Breast epithelium (tissue), 4 donors: ENCODE data around the gene PPP1R1B. TPM values are rescaled to one million over a fixed set of nuclear protein-coding genes. Genes with fewer than 3 reads are reported as not detected.

Source experiments
- DNase-seq, 2 donors: peaks; one replicate each; pipeline ENCODE4 v3.0.0-alpha.2; 2019; ENCODE audit warnings: low spot score in 2 of 2
- H3K27ac ChIP-seq, 2 donors: fragments of 200-600 bp; sonication (generic) in 1 of 2; one replicate each; pipeline ENCODE4 v1.5.1; 2016 to 2019; ENCODE audit warnings: mild to moderate bottlenecking in 1 of 2
- H3K27me3 ChIP-seq, 2 donors: fragments of 200-600 bp; sonication (generic) in 1 of 2; one replicate each; pipeline versions ENCODE4 v1.5.1 to v1.6.0; 2017 to 2019; ENCODE audit warnings: control low read depth in 1 of 2, mild to moderate bottlenecking in 1 of 2
- H3K36me3 ChIP-seq: fragments of 200-600 bp; one replicate; pipeline ENCODE4 v1.5.1; 2019
- H3K4me1 ChIP-seq, 2 donors: fragments of 200-600 bp; sonication (generic); one replicate each; pipeline ENCODE4 v1.5.1; 2016 to 2019; ENCODE audit warnings: control low read depth in 1 of 2
- H3K4me3 ChIP-seq, 3 donors: fragments of 200-600 bp; sonication (generic); 1 replicate in 2 of 3; 2 replicates in 1 of 3; pipeline ENCODE4 v1.5.1; 2016 to 2019; ENCODE audit warnings: mild to moderate bottlenecking in 3 of 3, moderate library complexity in 2 of 3
- H3K9me3 ChIP-seq, 2 donors: fragments of 200-600 bp; sonication (generic) in 1 of 2; one replicate each; pipeline ENCODE4 v1.5.1; 2016 to 2019; ENCODE audit warnings: control low read depth in 1 of 2
- POLR2A ChIP-seq: fragments of 450-650 bp; IDR thresholded peaks from one replicate; pipeline ENCODE4 v1.6.1; 2016; ENCODE audit warnings: antibody characterized with exemption, mild to moderate bottlenecking, moderate library complexity
- POLR2AphosphoS5 ChIP-seq, 3 donors: sonication (generic); formaldehyde crosslinking; IDR thresholded peaks; one replicate each; pipeline ENCODE4 v1.6.1; 2017; ENCODE audit warnings: antibody characterized with exemption in 3 of 3
- intact Hi-C: fragments of 100-400 bp; cut with DNase I; formaldehyde crosslinking; loops from one replicate; pipeline ENCODE4 v1.15.1; 2023; ENCODE audit warnings: low total_unique reads
- total RNA-seq, 3 donors: library from RNA; depleted of rRNA; stranded (reverse); fragments of >200 nt; gene quantifications; one replicate each; pipeline ENCODE4 v1.1.0, GENCODE V29; 2016
- TF ChIP-seq, protein P1 (sequence below), 3 donors: fragments of 450-650 bp; IDR thresholded peaks; one replicate each; pipeline ENCODE4 v1.5.1; 2016 to 2017; ENCODE audit warnings: antibody characterized with exemption in 3 of 3, mild to moderate bottlenecking in 3 of 3, moderate library complexity in 3 of 3

The PPP1R1B gene
- total RNA-seq, 3 donors from 2014 or later: 22.6 to 71.3 (median 67.5) TPM

DNA sequence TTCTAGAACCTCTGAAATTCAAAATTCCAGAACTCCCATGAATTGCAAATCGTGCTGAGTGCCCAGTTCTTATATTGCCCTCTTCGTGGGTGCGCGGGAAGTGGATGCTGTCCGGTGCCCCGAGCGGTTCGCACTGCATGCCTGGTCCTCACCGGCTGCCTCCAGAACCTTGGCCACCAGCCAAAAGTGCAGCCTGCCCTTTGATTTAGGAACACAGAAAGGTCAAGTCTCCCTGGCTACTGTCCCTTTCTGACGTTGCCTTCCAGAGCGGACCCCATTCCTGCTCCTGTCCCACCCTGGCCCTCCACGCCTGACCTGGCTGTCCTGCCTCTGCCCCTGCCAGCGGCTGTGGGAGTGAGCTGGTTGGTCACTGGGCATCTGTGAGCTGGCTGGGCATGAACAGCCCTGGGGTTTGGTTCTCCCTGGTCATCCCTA lies 28.7 kb upstream of the PPP1R1B start:
- TF ChIP-seq POLR2A (no peak), POLR2AphosphoS5 (IDR thresholded peaks at IDR 0.05) (no peak)
- TF ChIP-seq, protein P1, sequence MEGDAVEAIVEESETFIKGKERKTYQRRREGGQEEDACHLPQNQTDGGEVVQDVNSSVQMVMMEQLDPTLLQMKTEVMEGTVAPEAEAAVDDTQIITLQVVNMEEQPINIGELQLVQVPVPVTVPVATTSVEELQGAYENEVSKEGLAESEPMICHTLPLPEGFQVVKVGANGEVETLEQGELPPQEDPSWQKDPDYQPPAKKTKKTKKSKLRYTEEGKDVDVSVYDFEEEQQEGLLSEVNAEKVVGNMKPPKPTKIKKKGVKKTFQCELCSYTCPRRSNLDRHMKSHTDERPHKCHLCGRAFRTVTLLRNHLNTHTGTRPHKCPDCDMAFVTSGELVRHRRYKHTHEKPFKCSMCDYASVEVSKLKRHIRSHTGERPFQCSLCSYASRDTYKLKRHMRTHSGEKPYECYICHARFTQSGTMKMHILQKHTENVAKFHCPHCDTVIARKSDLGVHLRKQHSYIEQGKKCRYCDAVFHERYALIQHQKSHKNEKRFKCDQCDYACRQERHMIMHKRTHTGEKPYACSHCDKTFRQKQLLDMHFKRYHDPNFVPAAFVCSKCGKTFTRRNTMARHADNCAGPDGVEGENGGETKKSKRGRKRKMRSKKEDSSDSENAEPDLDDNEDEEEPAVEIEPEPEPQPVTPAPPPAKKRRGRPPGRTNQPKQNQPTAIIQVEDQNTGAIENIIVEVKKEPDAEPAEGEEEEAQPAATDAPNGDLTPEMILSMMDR (IDR thresholded peaks at IDR 0.05): no peak
- H3K27me3 ChIP-seq: peaks cover 15 to 89% of the 10 kb centered on the region in 2 donors
- no peak overlapping the region for H3K27ac ChIP-seq
- H3K4me1 ChIP-seq: no peaks in the 10 kb centered on the region
- H3K36me3 ChIP-seq: no peaks in the 10 kb centered on the region
- DNase-seq: no peak
- no peaks in the 10 kb centered on the region for H3K9me3 ChIP-seq
- intact Hi-C loops: no loop called here
- H3K4me3 ChIP-seq: no peak overlapping the region

DNA sequence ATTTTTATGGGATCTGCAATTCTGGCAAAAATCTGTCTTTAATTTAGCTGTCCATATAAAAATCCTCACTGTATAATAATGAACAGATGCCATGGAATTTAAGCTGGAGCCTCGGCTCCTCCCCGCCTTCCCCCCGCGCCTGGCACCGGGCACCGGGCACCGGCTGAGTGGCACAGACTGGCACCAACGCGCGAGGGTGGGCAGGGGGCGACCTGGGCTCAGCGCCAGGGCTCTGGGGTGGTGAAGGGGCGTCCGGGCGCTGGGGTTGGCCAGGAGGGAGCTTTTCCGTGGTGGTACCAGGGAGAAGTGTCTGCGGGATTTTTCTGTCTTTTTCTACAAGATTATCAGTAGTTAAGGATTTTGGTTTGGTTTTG lies 28.1 kb upstream of the PPP1R1B start:
- TF ChIP-seq, protein P1 (IDR thresholded peaks at IDR 0.05): no peak
- TF ChIP-seq POLR2A (no peak), POLR2AphosphoS5 (IDR thresholded peaks at IDR 0.05) (no peak)
- Histone ChIP-seq H3K36me3 (no peaks in the 10 kb centered on the region), H3K9me3 (no peaks in the 10 kb centered on the region), H3K4me3 (peak overlapping the region in 1 of 3 donors; percentile 38), H3K27me3 (peaks cover 15 to 89% of the 10 kb centered on the region in 2 donors), H3K27ac (no peak overlapping the region), H3K4me1 (no peaks in the 10 kb centered on the region)
- DNase-seq: no peak
- intact Hi-C loops: no loop called here

DNA sequence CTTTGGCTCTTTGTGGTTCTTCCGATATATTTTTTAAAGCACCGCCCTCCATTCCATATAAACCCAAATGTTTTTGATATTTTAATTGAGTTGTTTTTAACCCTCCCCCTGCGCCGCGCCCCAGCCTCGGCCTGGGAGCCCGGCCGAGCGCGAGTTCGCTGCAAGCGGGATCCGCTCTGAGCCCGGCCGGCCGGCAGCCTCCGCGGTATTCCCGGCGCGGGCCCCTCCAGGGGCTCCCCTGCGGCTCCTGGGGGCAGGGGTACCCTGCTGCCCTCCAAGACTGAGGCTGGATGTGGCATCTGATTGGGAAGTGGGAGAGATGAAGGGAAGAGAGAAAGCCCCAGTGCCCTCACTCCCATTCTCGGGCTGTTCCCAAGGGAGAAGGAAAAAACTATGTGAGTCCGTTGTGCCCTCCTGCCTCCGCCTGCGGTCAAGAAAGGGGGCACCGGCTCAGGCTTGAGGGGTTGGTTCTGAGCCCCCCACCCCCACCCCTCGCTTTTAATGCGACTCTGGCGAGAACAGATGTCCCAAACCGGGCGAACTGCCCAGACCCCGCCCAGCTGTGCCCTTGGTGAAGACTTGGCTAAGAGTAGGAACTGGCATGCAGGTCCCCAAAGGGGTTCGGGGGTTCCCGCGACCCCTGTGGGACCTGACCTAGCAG lies 27.6 kb upstream of the PPP1R1B start:
- no peak for DNase-seq
- no peaks in the 10 kb centered on the region for H3K36me3 ChIP-seq
- TF ChIP-seq, protein P1 (IDR thresholded peaks at IDR 0.05): no peak
- TF ChIP-seq POLR2AphosphoS5 (IDR thresholded peaks at IDR 0.05): no peak
- no peak for TF ChIP-seq POLR2A
- intact Hi-C loops: no loop called here
- no peak overlapping the region for H3K27ac ChIP-seq
- H3K4me1 ChIP-seq: no peaks in the 10 kb centered on the region
- no peaks in the 10 kb centered on the region for H3K9me3 ChIP-seq
- H3K27me3 ChIP-seq: peaks cover 18 to 94% of the 10 kb centered on the region in 2 donors
- peak overlapping the region in 1 of 3 donors; percentile 38 for H3K4me3 ChIP-seq

DNA sequence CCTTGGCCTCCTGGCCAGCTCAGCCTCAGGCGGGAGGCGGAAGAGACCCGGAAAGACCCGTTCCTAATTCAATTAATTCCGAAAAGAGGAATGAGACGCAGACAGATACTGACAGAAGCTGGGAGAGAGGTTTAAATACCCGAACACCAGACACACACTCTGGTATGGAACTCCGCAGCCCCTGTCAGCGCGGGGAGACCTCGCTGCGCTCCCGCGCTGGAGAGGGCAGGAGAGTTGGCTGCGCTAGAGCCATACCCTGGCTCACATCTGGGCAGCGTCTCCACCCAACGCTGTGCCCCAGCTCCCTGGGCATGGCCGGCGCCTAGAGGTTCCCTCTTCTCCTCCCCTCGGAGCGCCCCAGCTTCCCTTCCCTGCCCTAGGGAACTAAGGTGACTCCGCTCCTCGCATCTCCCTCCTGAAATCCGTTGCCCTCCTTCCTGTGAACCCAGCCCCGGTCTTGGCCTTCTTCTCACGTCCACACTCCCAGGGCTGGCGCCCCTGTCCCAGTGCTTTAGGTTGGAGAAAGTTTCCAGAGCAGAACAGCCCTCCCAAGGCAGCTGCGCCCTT lies 27.0 kb upstream of the PPP1R1B start:
- no peak for TF ChIP-seq POLR2A
- TF ChIP-seq, protein P1 (IDR thresholded peaks at IDR 0.05): no peak
- TF ChIP-seq POLR2AphosphoS5 (IDR thresholded peaks at IDR 0.05): no peak
- H3K36me3 ChIP-seq: no peaks in the 10 kb centered on the region
- H3K27ac ChIP-seq: no peak overlapping the region
- intact Hi-C loops: no loop called here
- H3K9me3 ChIP-seq: no peaks in the 10 kb centered on the region
- H3K4me1 ChIP-seq: no peaks in the 10 kb centered on the region
- peaks cover 18 to 97% of the 10 kb centered on the region in 2 donors for H3K27me3 ChIP-seq
- H3K4me3 ChIP-seq: no peak overlapping the region
- no peak for DNase-seq

DNA sequence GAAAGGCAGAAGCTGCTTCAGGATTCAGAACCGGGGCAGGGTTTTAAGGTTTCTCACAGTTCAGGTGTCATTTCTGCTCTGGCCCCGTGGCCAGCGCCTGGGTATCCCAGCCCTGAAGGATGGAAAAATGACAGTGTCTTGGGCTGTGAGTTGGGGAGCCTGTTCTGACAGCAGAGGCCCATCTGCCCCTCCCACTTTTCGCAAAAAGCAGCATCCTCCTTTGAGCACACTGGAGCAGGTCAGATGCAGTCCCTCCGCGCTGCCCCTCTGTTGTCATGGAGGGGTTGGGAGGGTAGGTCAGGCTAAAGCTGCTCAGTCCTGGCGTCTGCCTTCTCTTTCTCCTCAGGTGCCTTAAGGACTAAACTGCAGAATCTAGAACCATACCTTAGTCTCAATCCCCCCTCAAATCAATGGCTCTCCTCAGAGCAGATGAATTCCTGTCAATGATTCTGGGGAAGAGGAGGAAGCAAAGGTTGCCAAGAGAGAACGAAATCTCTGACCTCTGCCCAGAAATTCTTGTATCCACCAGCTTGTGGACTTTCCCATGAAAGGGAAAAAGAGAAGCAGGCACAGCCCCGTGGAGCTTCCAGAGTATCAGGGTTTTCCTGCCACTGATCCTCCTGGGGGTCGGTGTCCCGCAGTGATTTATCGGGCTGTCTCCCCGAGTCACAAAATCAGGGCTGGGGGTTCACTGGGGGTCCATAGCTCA lies 26.3 kb upstream of the PPP1R1B start:
- Histone ChIP-seq H3K9me3 (no peaks in the 10 kb centered on the region), H3K4me1 (peaks cover 1 to 4% of the 10 kb centered on the region in 2 donors), H3K27me3 (peaks cover 18 to 99% of the 10 kb centered on the region in 2 donors), H3K4me3 (no peak overlapping the region), H3K27ac (no peak overlapping the region), H3K36me3 (no peaks in the 10 kb centered on the region)
- TF ChIP-seq, protein P1 (IDR thresholded peaks at IDR 0.05): no peak
- no peak for TF ChIP-seq POLR2AphosphoS5 (IDR thresholded peaks at IDR 0.05)
- TF ChIP-seq POLR2A: no peak
- no peak for DNase-seq
- intact Hi-C loops: no loop called here
